Type B pancreatic cell (in vitro differentiated cells): Measurements from ENCODE around the gene CYLD. TPM values are rescaled to one million over a fixed set of nuclear protein-coding genes. Genes with fewer than 3 reads are reported as not detected.

ENCODE experiments used
- DNase-seq: peaks from one replicate; pipeline ENCODE4 v3.0.0; 2021; ENCODE audit warnings: mixed read lengths; ENCODE audit not compliant: unreplicated experiment; ENCODE audit errors: extremely low spot score
- H3K27ac Mint-ChIP-seq: 2 replicates; pipeline ENCODE4 v1.8.0; 2021; ENCODE audit warnings: mild to moderate bottlenecking, mixed read lengths
- H3K27me3 Mint-ChIP-seq: 2 replicates; pipeline ENCODE4 v1.8.0; 2021; ENCODE audit warnings: mixed read lengths
- H3K36me3 Mint-ChIP-seq: 2 replicates; pipeline ENCODE4 v1.8.0; 2021; ENCODE audit warnings: mixed read lengths
- H3K4me1 Mint-ChIP-seq: one replicate; pipeline ENCODE4 v1.8.0; 2021; ENCODE audit warnings: mixed read lengths; ENCODE audit not compliant: unreplicated experiment
- H3K4me3 Mint-ChIP-seq: 2 replicates; pipeline ENCODE4 v1.8.0; 2021; ENCODE audit warnings: mild to moderate bottlenecking, mixed read lengths
- H3K9me3 Mint-ChIP-seq: 2 replicates; pipeline ENCODE4 v1.8.0; 2021; ENCODE audit warnings: mixed read lengths
- CTCF ChIP-seq: fragments of 200-600 bp; sonication (generic); conservative IDR thresholded peaks from 2 replicates; pipeline ENCODE4 v1.5.0; 2021; ENCODE audit warnings: antibody characterized with exemption, mild to moderate bottlenecking
- total RNA-seq: library from RNA; stranded (reverse); gene quantifications from 2 replicates; pipeline ENCODE4 v1.2.1, GENCODE V29; 2021; ENCODE audit warnings: low replicate concordance

The CYLD gene
- total RNA-seq, 1 donor from 2014 or later = 24.9 TPM

GRCh38 chr16:50702725-50703124 is 39.2 kb upstream of the CYLD start:
- H3K4me3 Mint-ChIP-seq = no peak overlapping the region

GRCh38 chr16:50704245-50704644 is 37.6 kb upstream of the CYLD start:
- peaks cover 19% of the 10 kb centered on the region for H3K9me3 Mint-ChIP-seq
- no peaks in the 10 kb centered on the region for H3K4me1 Mint-ChIP-seq
- no peak for DNase-seq
- no peaks in the 10 kb centered on the region for H3K27me3 Mint-ChIP-seq
- H3K4me3 Mint-ChIP-seq = no peak overlapping the region
- peaks cover 8% of the 10 kb centered on the region for H3K36me3 Mint-ChIP-seq
- no peak for TF ChIP-seq CTCF
- H3K27ac Mint-ChIP-seq = no peak overlapping the region

More at GRCh38 chr16:50702725-50703124, 39.2 kb upstream of the CYLD start:
- no peak overlapping the region for H3K27ac Mint-ChIP-seq
- H3K9me3 Mint-ChIP-seq = peaks cover 19% of the 10 kb centered on the region
- H3K36me3 Mint-ChIP-seq = peaks cover 8% of the 10 kb centered on the region
- no peak for TF ChIP-seq CTCF
- DNase-seq = no peak
- peaks cover 6% of the 10 kb centered on the region for H3K4me1 Mint-ChIP-seq
- H3K27me3 Mint-ChIP-seq = no peaks in the 10 kb centered on the region

DNA sequence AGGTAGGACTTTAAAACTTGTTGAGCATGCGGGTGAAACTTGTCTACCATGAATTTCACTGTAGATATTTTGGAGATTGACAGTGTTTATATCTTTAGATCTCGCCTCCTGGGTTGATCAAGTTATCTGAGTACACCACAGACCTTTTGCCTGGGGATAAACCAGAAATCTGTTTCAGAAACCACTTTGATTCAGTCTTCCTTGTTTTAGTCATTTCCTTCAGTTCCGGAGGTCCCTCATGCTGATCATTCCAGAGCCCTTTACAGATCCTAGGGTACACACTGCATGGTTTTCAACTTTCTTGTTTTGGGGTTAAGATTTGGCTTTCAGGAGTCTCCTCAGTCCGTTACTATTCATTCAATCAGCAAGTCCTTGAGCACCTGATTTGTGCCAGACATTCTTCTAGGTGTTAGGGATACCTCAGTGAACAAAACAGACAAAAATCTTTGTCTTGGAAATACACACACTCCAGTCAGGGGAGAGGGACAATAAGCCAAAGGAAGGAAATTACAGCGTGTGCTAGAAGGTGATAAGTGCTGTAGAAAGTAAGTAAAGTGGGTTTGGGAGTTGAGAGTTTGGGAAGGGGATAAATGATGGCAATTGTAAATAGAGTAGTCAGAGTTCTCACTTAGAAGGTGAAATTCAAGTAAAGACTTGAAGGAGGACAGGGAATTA is 36.3 kb upstream of the CYLD start:
- H3K36me3 Mint-ChIP-seq = peaks cover 8% of the 10 kb centered on the region
- H3K27ac Mint-ChIP-seq = no peak overlapping the region
- no peak overlapping the region for H3K4me3 Mint-ChIP-seq
- no peaks in the 10 kb centered on the region for H3K4me1 Mint-ChIP-seq
- no peak for DNase-seq
- H3K27me3 Mint-ChIP-seq = no peaks in the 10 kb centered on the region
- TF ChIP-seq CTCF = no peak
- peaks cover 19% of the 10 kb centered on the region for H3K9me3 Mint-ChIP-seq

- TF ChIP-seq CTCF = no peak
- Mint-ChIP-seq H3K4me3 (no peak overlapping the region), H3K27ac (no peak overlapping the region), H3K36me3 (peaks cover 8% of the 10 kb centered on the region), H3K4me1 (no peaks in the 10 kb centered on the region), H3K27me3 (no peaks in the 10 kb centered on the region), H3K9me3 (peaks cover 19% of the 10 kb centered on the region)
- no peak for DNase-seq
Observed at GRCh38 chr16:50706250-50706649, 35.6 kb upstream of the CYLD start.

DNA sequence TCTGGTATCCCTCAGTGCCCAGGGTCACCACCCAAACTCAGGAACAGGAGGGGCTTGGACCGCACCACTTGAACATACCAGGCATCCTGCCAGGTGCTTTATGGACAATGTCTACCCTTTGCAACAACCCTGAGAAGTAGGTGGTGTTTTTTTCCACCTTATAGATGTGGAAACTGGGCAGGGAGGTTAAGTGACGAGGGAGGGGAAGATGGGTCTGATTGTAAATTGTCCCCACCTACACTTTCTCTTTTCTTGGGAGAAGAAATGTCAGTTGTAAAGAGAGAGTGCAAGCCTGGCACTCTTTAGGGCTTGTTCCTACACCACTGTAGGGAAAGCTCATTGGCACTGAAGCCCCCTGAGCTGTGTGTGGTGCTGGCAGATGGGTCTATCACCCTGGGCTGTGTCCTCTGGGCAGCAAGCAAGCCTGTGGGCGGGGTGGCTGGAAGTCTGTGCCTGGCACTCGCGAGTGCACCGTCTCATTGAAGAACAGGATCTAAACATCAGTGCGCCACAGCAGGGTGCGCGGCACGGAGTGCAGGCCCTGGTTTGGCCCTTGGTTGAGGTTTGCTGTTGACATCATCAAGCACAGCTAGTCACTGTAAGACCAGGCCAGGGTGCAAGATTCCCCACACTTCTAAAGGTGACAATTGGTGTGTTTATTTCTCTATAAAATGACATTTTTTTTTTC is 33.4 kb upstream of the CYLD start:
- DNase-seq = no peak
- no peak overlapping the region for H3K27ac Mint-ChIP-seq
- no peaks in the 10 kb centered on the region for H3K4me1 Mint-ChIP-seq
- no peak overlapping the region for H3K4me3 Mint-ChIP-seq
- H3K36me3 Mint-ChIP-seq = peaks cover 8% of the 10 kb centered on the region
- TF ChIP-seq CTCF = no peak
- no peaks in the 10 kb centered on the region for H3K27me3 Mint-ChIP-seq
- H3K9me3 Mint-ChIP-seq = peaks cover 19% of the 10 kb centered on the region
